Subcutaneous adipose tissue (tissue), 4 donors: ENCODE results near the gene MEI4. TPM values are rescaled to one million over a fixed set of nuclear protein-coding genes. Genes with fewer than 3 reads are reported as not detected.

ENCODE experiments used
- total RNA-seq, 4 donors: library from RNA; depleted of rRNA; stranded (reverse); fragments of >200 nt; gene quantifications; one replicate each; pipeline ENCODE4 v1.1.0, GENCODE V29; 2016
- TF ChIP-seq, protein P1 (sequence below): fragments of 450-650 bp; IDR thresholded peaks from one replicate; pipeline ENCODE4 v1.5.1; 2016; ENCODE audit warnings: low read depth, mild to moderate bottlenecking, control low read depth, antibody characterized with exemption, moderate library complexity

The MEI4 gene
- total RNA-seq, 4 donors from 2014 or later: under 0.01 to 0.16 TPM; not detected in 2

DNA sequence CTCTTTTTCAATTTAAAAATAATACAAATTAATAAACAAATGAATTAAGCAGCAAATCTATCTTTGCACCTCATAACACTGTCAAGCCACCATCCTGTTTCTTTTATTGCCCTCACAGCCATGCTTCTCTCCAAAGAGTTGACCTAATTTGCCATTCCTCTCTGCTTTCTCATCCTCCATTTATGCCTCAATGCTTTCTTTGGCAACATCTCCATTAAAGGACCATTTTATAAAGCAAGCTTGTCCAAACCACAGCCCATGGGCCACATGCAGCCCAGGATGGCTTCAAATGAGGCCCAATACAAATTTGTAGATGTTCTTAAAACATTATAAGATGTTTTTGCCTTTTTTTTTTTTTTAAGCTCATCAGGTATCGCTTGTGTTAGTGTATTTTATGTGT is 26.4 kb upstream of the MEI4 start:
- TF ChIP-seq, protein P1, sequence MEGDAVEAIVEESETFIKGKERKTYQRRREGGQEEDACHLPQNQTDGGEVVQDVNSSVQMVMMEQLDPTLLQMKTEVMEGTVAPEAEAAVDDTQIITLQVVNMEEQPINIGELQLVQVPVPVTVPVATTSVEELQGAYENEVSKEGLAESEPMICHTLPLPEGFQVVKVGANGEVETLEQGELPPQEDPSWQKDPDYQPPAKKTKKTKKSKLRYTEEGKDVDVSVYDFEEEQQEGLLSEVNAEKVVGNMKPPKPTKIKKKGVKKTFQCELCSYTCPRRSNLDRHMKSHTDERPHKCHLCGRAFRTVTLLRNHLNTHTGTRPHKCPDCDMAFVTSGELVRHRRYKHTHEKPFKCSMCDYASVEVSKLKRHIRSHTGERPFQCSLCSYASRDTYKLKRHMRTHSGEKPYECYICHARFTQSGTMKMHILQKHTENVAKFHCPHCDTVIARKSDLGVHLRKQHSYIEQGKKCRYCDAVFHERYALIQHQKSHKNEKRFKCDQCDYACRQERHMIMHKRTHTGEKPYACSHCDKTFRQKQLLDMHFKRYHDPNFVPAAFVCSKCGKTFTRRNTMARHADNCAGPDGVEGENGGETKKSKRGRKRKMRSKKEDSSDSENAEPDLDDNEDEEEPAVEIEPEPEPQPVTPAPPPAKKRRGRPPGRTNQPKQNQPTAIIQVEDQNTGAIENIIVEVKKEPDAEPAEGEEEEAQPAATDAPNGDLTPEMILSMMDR: no peak

DNA sequence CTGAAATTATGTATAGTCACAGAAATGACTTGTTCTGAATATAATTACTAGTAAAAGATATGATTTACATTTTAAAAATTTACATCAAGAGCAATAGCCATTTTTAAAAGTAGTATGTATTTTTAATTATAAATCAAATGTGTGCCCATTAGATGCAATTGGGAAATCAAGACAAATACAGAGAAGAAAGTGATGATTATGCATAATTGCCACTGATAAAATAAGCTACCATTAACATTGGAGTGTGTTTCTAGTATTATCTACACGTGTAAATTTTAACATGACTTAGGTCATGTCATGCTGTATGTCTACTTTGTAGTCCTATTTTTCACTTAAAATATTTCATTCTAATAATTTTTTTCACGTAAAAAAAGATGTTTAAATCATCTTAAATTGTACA is 22.8 kb upstream of the MEI4 start:
- TF ChIP-seq, protein P1: no peak

DNA sequence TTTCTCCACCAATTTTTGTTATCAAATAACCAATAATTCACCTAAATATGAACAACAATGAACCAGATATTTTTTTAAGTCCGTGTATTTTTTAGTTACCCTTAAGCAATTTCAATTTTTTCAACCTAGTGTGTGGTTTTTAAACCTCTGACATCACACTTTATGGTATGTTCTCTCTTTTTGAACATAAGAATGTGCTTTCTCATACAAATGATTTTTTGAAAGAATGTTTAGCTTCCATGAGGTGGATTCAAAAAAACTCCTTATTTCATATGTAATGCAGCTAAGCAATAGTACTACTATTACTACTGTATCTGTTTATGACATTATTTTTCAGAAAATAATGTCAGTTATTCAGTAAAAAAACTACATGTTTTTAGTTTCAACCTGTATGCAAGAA is 19.4 kb upstream of the MEI4 start:
- TF ChIP-seq, protein P1: no peak

DNA sequence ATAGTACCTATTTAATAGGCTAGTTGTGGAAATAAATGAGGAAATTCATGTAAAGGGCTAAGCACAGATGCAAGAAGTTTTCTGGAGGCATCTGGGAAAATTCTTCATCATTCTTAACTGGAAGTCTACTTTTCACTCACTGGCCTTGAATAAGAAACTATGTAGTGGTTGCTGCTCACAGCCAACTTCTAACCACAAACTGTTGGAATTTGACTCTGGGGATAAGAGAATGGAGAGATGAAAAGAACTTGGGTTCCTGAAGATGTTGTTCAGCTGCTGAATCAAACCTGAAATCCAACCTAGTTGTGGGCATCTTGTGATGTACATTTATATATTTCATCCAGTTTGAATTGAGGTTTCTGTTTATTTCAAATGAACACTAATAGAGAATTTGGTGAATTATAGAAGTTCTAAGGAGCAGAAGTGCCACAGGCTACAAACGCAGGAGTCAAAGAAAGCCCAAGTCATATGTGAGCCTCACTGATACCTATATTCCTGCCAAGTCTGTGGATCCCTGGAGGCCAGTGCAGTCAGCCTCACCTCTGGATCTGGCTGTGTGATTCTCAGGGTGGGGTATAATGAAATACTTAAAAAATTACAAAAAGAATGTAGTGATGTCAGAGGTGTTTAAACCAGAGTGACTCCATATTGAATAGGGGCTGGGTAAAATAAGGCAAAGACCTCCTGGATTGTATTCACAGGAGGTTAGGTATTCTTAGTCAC is 18.7 kb upstream of the MEI4 start:
- TF ChIP-seq, protein P1: no peak

DNA sequence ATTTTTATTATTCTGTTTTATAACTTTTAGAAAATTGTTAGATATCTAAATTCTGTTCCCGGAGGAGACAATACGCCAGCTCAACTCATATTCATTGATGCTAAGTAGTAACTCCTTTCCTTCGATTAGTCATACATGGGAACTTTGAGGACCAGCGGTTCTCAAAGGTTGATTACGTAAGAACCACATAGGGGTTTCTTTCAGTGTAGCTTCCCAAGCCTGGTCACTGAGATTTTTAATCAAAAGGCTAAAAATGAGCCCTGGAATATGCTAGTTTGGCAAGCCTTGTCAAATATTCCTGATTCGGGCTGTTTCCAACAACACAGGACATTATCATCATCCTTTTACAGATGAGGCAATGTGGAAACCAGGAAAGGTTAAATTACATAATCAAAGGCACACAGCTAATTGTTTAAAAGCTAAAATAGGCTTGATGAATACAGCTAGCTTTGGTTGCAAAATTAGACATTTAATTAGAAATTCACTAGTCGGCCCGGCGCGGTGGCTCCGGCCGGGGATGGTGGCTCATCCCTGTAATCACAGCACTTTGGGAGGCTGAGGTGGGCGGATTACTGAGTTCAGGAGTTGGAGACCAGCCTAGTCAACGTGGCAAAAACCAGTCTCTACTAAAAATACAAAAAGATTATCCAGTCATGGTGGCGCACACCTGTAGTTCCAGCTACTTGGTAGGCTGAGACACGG is 14.6 kb upstream of the MEI4 start:
- TF ChIP-seq, protein P1: no peak

DNA sequence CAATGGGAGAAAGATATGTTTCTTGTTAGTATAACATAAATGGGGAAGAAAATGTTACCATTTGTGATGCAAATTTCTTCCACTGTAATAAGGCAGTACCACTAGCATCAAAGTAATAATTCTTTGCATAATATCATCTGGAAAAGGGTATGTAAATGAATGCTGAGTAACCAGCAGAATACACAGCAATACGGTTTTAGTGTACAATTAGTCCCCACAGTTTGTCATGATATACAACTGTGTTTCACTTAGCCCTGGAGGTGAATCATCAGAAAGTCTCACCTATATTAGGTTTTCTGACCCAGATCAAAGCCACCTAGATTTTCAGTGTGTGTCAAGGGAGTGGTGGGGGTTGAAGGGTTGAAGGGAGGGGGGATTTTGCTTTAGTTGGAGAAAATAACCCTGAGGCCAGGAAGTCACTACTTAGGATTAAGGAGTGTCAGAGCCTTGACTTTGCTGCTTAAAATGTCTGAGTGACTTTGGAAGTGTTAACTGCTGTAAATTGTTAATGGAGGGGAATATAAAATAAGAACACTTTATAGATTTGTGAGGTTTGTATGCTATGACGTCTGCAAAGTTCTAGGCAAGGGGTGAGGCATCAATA is 8.6 kb upstream of the MEI4 start:
- TF ChIP-seq, protein P1: no peak

DNA sequence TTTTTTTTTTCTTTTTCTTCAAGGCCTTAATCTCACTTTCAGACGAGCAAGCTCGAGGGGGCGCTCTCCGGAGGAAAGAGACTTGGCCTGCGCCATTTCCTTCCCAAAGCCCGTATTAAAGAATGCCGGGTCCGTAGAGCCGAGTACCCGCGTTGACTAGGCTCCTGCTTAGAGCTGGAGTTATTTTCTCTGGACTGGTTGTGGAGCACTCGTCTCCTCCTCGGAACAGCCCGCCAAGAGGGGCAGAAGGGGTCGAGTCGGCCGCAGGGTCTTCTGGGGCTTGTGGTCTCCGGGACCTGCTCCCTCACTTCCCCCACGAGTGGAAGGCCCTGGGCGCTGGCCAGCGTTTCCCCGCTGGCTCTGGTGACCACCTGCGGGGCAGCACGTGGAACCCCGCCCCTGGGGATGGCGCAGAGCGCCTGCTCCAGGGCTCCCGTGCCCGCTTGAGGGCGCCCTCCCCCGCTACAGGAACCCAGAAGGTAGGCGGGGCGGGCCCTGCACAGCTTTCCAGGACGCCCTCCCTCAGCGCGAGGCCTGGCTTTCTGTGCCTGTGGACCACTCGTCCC is 2.7 kb upstream of the MEI4 start:
- TF ChIP-seq, protein P1: no peak
